Endodermal cell (in vitro differentiated cells): ENCODE results near the gene ASB10. TPM values are rescaled to one million over a fixed set of nuclear protein-coding genes. Genes with fewer than 3 reads are reported as not detected.

ENCODE experiments used
- DNase-seq: peaks from one replicate; pipeline ENCODE4 v3.0.0-alpha.2; 2017
- H3K27ac ChIP-seq: 2 replicates; pipeline ENCODE4 v1.5.1; 2013; ENCODE audit warnings: mild to moderate bottlenecking, low read depth, low read length, moderate library complexity
- H3K27me3 ChIP-seq: 2 replicates; pipeline ENCODE4 v1.6.1; 2013; ENCODE audit warnings: mild to moderate bottlenecking, low read length, moderate library complexity; ENCODE audit not compliant: insufficient read depth, control insufficient read depth, poor library complexity, severe bottlenecking
- H3K36me3 ChIP-seq: 2 replicates; pipeline ENCODE4 v1.7.0; 2013; ENCODE audit warnings: mild to moderate bottlenecking, low read length, moderate library complexity; ENCODE audit not compliant: control insufficient read depth, insufficient read depth
- H3K4me1 ChIP-seq: one replicate; pipeline ENCODE4 v1.7.0; 2013; ENCODE audit warnings: low read length; ENCODE audit not compliant: control insufficient read depth, insufficient read depth
- H3K4me3 ChIP-seq: 2 replicates; pipeline ENCODE4 v1.5.1; 2013; ENCODE audit warnings: mild to moderate bottlenecking, low read length, moderate library complexity
- H3K9ac ChIP-seq: 2 replicates; pipeline ENCODE4 v1.6.1; 2013; ENCODE audit warnings: mild to moderate bottlenecking, low read length, moderate library complexity; ENCODE audit not compliant: poor library complexity, severe bottlenecking; ENCODE audit errors: extremely low read depth
- H3K9me3 ChIP-seq: 2 replicates; pipeline ENCODE4 v1.6.1; 2013; ENCODE audit warnings: mild to moderate bottlenecking, low read length, moderate library complexity; ENCODE audit not compliant: control insufficient read depth
- H3K27ac Mint-ChIP-seq: 2 replicates; pipeline ENCODE4 v1.8.0; 2020; ENCODE audit warnings: mixed read lengths
- H3K27me3 Mint-ChIP-seq: 2 replicates; pipeline ENCODE4 v1.8.0; 2021; ENCODE audit warnings: mild to moderate bottlenecking, mixed read lengths; ENCODE audit not compliant: insufficient read depth
- H3K36me3 Mint-ChIP-seq: 2 replicates; pipeline ENCODE4 v1.8.0; 2020; ENCODE audit warnings: low read depth, mixed read lengths
- H3K4me1 Mint-ChIP-seq: 2 replicates; pipeline ENCODE4 v1.8.0; 2020; ENCODE audit warnings: mixed read lengths
- H3K4me3 Mint-ChIP-seq: 2 replicates; pipeline ENCODE4 v1.8.0; 2020; ENCODE audit warnings: mild to moderate bottlenecking, moderate library complexity, mixed read lengths
- H3K9me3 Mint-ChIP-seq: 2 replicates; pipeline ENCODE4 v1.8.0; 2020; ENCODE audit warnings: mild to moderate bottlenecking, mixed read lengths
- WGBS, 2 experiments: methylation state at CpG; one replicate each; pipeline versions ENCODE4 v1.1.5 to v1.1.7; 2013; ENCODE audit warnings: missing lambda C conversion rate in 2 of 2, mixed read lengths in 1 of 2; ENCODE audit not compliant: insufficient coverage in 1 of 2, insufficient read length in 1 of 2; 5-methylcytosine and 5-hydroxymethylcytosine counted together
- total RNA-seq, 2 donors: library from RNA; stranded (reverse); fragmentation: NEBNext Ultra II Directional in 1 of 2; extraction: Animal tissue kit (Norgen Biotek cat#: 25700) in 1 of 2; gene quantifications; 2 replicates in 1 of 2; 3 replicates in 1 of 2; pipeline ENCODE4 v1.2.1, GENCODE V29; 2021
- TF ChIP-seq, protein P1 (sequence below): fragments of 200-600 bp; sonication (generic); conservative IDR thresholded peaks from 2 replicates; pipeline ENCODE4 v1.5.0; 2021; ENCODE audit warnings: antibody characterized with exemption, mild to moderate bottlenecking

Gene ASB10
- total RNA-seq, 2 donors from 2014 or later, result not detected

DNA sequence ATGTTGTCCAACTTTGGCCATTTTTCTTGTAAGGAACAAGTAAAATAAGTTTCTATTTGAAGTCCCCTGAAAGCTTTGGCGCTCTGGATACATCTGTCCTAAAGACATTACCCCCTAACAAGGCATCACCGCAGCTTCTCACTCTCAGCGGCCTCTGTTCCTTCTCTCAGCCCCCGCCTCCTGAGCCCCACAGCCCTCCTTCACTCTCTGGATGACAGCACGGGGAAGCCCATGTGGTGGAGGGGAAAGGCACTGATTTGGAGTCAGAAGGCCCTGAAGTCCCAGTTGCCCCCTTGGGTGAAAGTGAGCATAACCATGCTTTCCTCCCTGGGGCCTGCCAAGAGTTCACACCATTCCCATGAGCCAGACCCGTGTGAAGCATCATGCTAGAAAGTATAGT is 18.7 kb upstream of the ASB10 start:
- H3K27ac ChIP-seq, result no peak overlapping the region
- no peak overlapping the region for H3K4me3 ChIP-seq
- H3K27me3 ChIP-seq, result peaks cover 6% of the 10 kb centered on the region
- no peaks in the 10 kb centered on the region for H3K9me3 Mint-ChIP-seq
- 83 to 87% methylated on average over 2 to 6 of the region's 6 CpGs for WGBS, 2 experiments
- TF ChIP-seq, protein P1, sequence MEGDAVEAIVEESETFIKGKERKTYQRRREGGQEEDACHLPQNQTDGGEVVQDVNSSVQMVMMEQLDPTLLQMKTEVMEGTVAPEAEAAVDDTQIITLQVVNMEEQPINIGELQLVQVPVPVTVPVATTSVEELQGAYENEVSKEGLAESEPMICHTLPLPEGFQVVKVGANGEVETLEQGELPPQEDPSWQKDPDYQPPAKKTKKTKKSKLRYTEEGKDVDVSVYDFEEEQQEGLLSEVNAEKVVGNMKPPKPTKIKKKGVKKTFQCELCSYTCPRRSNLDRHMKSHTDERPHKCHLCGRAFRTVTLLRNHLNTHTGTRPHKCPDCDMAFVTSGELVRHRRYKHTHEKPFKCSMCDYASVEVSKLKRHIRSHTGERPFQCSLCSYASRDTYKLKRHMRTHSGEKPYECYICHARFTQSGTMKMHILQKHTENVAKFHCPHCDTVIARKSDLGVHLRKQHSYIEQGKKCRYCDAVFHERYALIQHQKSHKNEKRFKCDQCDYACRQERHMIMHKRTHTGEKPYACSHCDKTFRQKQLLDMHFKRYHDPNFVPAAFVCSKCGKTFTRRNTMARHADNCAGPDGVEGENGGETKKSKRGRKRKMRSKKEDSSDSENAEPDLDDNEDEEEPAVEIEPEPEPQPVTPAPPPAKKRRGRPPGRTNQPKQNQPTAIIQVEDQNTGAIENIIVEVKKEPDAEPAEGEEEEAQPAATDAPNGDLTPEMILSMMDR, result no peak
- peaks cover 50% of the 10 kb centered on the region for H3K27me3 Mint-ChIP-seq
- DNase-seq, result no peak
- H3K27ac Mint-ChIP-seq, result no peak overlapping the region
- H3K4me1 ChIP-seq, result peaks cover 8% of the 10 kb centered on the region
- H3K4me3 Mint-ChIP-seq, result no peak overlapping the region
- H3K9me3 ChIP-seq, result no peaks in the 10 kb centered on the region
- no peak overlapping the region for H3K9ac ChIP-seq
- H3K36me3 Mint-ChIP-seq, result no peaks in the 10 kb centered on the region
- H3K4me1 Mint-ChIP-seq, result peaks cover 10% of the 10 kb centered on the region
- H3K36me3 ChIP-seq, result no peaks in the 10 kb centered on the region

DNA sequence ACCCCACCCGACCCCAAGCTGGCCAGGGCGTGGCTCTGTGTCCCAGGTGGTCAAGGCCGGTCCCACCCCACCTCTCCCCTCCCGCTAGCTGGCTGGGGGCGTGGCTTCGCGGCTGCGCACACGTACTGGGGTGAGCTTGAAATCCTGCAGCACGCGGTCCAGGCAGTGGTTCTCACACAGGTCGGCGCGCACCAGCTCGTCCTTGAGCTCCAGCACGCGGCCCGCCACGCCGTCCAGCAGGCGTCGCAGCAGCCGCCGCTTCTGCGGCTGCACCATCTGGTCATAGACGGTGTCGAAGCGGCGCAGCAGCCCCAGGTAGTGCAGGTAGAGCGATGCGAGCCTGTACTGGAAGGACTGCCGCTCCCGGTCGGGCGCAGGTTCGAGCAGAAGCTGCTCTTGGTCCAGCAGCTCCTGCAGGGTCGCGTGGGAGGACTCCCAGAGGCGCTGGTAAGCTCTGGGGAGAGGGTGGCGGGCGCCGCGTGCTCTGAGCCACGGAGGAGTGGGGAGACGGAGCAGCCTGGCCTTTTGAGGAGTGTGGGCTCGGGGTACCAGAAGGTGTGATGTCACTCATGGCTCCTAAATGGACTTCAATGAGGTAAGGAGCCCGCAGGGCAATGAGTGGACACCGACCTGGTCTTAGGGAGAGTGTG is 17.5 kb upstream of the ASB10 start:
- Histone ChIP-seq H3K4me1 (peaks cover 2% of the 10 kb centered on the region), H3K9ac (no peak overlapping the region), H3K9me3 (no peaks in the 10 kb centered on the region), H3K27ac (no peak overlapping the region), H3K4me3 (no peak overlapping the region), H3K36me3 (no peaks in the 10 kb centered on the region), H3K27me3 (peaks cover 6% of the 10 kb centered on the region)
- no peak for DNase-seq
- H3K4me3 Mint-ChIP-seq, result no peak overlapping the region
- no peaks in the 10 kb centered on the region for H3K36me3 Mint-ChIP-seq
- 92 to 93% methylated on average over 46 to 48 of the region's 48 CpGs for WGBS, 2 experiments
- TF ChIP-seq, protein P1, result no peak
- H3K27ac Mint-ChIP-seq, result no peak overlapping the region
- H3K9me3 Mint-ChIP-seq, result no peaks in the 10 kb centered on the region
- peaks cover 1% of the 10 kb centered on the region for H3K4me1 Mint-ChIP-seq
- peaks cover 53% of the 10 kb centered on the region for H3K27me3 Mint-ChIP-seq

DNA sequence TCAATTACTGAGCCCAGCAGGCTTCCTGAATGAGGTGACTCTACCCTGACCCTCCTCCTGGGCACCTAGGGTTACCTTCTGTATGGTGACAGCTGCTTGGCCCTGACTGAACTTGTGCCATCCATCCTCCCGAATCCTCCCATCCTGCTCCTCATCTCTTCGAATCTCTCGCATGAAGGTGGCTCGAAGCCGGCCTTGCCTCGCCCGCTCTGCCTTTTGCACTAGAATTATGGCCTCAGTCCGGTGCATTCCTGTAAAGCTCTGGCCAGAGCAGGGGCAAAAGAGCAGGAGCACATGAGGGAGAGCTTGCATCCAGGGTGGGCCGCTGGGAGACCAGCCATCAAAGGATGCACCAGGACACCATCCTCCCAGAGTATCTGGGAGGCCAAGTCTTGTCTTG is 15.8 kb upstream of the ASB10 start:
- no peaks in the 10 kb centered on the region for H3K36me3 Mint-ChIP-seq
- Histone ChIP-seq H3K9ac (no peak overlapping the region), H3K27ac (no peak overlapping the region), H3K36me3 (no peaks in the 10 kb centered on the region), H3K4me1 (no peaks in the 10 kb centered on the region), H3K27me3 (peaks cover 6% of the 10 kb centered on the region), H3K9me3 (no peaks in the 10 kb centered on the region), H3K4me3 (no peak overlapping the region)
- no peak overlapping the region for H3K27ac Mint-ChIP-seq
- no peak overlapping the region for H3K4me3 Mint-ChIP-seq
- 94 to 95% methylated on average over 5 to 9 of the region's 9 CpGs for WGBS, 2 experiments
- H3K27me3 Mint-ChIP-seq, result peaks cover 56% of the 10 kb centered on the region
- TF ChIP-seq, protein P1, result no peak
- no peaks in the 10 kb centered on the region for H3K9me3 Mint-ChIP-seq
- no peak for DNase-seq
- peaks cover 3% of the 10 kb centered on the region for H3K4me1 Mint-ChIP-seq
